HG03045 (cell line): ENCODE data around the gene PDE1C.

Source experiments
- ATAC-seq: cut with Tn5 transposase; IDR thresholded peaks from one replicate; pipeline ENCODE4 v1.9.1; 2021; ENCODE audit warnings: mild to moderate bottlenecking, moderate library complexity; ENCODE audit not compliant: unreplicated experiment

PDE1C gene

DNA sequence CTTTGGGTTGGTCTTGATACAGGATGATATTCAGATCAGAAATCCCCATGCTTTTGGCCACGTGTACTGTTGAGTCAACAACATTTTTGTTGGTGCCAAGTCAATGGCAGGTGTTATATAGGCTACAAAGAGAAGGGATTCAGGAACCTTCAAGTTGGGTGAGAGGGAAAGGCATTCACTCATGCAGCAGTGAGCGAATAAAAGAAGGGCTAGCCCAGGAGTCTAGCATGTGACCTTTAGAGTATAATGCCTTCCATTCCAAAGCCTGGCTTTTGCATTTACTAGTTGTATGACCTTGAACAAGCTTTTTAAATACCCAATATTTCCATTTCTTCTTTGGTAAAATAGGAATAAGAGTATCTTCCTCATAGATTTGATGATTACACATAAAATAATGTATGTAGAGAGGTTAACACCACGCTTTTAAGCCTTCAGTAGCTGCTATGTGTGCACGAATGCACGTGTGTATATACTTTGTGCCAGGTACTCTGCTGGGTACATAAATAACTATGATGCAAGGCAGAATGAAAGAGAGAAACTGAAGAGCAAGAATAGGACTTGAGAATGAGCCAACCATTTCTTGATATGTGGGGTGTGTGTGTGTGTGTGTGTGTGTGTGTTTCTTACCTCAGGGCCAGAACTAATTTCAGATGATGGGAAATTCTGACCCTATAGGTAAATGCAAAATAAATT lies 163.6 kb downstream of the PDE1C start:
- no peak for ATAC-seq

DNA sequence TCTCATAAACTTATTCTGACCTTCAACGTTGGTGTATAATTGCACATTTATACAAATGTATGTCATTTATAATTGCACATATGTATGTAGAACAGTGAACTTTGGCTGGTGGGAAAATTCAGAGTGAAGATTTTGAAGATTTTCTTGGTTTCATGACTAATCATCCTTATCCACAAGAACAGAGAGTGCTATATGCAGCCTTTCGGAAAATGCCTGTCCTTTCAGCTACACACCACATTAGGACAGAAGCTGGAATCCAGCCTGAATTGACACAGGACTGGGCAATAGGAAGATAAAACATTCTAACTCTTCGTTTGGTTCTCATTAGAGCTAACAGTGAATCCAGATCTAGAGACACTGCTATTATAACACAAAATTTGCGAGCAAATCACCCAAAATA lies 166.2 kb downstream of the PDE1C start:
- no peak for ATAC-seq

DNA sequence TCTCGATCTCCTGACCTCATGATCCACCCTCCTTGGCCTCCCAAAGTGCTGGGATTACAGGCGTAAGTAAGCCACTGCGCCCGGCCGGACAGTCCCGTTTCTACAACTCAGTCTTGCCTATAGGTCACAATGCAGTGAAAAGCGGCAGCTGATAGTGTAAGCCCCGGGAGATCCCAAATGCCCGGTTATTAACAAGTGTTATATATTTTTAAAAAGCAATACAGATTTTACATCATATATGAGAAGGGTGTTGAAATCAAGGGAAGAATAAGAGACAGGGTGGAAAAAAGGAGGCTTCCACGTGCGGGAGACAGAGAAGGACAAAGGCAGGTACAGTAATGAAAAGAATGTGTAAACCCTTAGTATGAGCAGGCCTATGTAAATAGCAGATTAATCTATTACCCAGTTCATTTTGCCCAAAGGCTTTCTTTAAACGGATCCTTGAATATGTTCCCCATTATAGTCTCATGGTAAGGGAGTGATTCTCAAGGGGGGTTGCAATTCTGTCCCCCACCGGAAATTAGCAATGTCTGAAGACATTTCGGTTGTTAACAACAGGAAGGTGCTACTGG lies 170.8 kb downstream of the PDE1C start:
- ATAC-seq: no peak

GRCh38 chr7:31896925-31897324 lies 173.3 kb downstream of the PDE1C start:
- no peak for ATAC-seq

DNA sequence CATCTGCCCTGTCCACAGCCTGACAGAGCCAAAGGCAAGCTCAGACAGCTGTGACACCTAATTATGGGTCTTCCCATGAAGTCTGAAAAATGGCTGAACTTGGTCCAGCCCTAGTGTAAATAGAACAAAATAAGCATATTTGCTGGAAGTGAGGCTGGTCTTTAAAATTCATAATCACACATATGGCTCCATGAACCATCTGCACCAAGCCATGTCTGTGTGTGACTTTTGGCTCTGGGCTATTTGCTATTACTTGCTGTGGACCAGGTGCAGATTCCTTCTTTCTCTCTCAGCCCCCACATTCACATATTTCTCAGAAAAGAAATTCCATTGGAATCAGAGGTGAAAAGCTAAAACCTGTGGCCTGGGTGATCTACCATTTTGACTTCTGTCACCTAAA lies 175.9 kb downstream of the PDE1C start:
- ATAC-seq: no peak

DNA sequence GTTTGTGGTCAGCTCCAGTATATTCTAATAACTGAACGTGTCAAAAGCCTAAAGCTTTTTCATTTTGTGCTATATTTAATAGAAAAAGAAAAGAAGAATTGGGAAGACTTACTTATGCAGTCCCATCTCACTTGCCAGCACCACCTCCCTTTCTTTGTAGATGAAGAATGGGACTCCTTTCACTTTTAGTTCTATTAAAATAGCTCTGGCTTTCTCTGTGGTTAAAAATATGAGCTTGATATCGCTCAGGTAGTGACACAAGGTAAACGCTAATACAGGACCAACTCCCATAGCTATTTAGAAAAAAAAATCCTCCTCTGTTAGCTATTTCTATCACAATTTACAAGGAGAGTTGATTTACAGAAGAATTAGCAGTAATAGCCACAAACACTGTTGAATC lies 176.8 kb downstream of the PDE1C start:
- no peak for ATAC-seq

- peak; percentile 77 for ATAC-seq
Observed at GRCh38 chr7:31892099-31892829, 177.9 kb downstream of the PDE1C start.

DNA sequence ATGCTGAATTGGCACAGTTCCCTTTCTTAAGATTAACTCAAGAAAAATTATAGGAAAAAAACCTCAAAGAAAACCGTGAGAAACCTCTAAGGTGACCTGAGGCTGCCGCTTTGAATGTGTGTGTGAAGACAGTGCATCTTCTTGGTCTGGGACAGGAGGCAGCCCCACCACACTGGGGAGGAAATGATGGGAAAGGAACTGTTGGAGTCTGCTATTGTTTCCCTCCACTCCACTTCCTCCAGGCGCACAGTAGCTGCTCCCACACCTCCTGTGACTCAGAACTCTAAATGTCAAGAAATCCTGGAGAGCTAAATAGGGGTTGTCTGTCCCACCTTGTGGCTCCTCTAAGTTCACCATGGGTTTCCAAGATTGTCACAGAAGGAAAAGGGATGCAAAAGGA lies 179.4 kb downstream of the PDE1C start:
- ATAC-seq: no peak

DNA sequence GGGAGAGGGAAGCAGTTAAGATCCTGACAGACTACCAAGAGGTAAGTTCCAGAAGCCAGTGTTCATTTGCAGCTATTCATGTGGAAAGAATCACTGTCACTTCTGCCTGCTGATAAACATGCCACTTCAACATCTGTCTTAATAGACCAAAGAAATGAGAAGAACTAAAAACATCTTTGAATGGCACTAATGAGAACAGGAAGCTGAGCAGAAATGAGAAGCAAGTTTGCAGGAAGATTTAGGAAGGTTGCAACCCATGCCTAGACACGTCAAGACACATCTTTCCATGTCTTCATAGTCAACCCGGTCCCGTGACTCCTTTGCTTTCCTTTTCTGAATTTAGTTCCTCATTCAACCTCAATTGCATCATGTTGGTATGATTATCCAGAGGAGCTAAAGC lies 180.0 kb downstream of the PDE1C start:
- ATAC-seq: no peak

- ATAC-seq: no peak
Observed at GRCh38 chr7:31887006-31887405, 183.2 kb downstream of the PDE1C start.

DNA sequence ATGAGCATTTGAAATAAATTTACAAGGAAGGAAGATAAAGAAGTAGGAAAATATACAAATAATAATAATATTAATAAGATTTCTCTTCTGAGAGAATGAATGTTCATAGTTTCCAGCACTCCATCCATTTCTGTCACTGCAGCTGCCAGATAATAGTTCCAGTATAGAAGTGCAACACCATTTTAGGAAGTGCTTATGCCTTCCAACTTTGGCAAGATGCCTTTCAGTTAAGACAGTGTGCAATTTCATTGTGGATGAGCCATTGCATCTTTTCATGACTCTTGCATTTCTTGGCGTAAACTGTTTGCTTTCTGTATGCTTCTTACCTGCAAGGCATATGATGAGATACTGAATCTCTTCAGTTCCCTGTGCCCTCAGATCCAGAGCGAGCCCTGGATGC lies 185.0 kb downstream of the PDE1C start:
- no peak for ATAC-seq

DNA sequence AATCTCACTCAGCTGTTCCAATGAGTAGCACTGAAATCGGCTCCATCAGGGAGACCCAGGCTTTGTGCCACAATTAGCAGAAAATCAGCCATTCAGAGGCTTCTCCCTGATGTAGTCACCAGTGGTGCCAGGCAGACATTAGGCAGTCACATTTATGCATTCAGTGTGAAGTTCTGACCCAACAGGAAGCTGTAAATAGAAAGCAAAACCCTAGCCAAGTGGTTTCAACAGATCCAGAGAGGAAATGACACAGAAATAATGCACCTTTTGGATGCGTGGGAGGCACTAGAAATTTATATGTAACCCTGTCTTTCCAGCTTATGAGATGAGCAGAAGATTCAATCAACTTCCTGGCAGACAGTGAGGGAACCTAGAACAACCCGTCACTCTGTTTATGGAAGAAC lies 186.4 kb downstream of the PDE1C start:
- ATAC-seq: no peak

DNA sequence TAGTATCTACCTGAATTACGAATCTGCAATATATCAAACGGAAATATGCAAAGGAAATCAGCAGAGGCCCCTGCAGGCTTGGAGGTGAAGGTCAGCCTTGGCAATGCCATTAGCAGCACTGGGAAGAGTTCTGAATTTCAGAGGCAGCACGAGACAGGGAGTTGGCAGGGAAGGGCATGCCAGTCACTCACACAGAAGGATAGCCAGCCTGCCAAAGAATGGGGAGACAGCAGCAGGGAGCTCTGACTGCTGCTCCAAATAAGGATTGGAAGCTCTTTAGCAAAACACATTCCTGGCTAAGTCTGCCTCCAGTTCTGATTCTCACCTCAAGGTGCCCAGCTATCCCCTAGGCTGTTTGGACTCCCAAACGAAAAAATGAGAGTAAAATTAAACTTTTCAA lies 188.0 kb downstream of the PDE1C start:
- ATAC-seq: no peak

- no peak for ATAC-seq
Observed at GRCh38 chr7:31878875-31879274, 191.3 kb downstream of the PDE1C start.

DNA sequence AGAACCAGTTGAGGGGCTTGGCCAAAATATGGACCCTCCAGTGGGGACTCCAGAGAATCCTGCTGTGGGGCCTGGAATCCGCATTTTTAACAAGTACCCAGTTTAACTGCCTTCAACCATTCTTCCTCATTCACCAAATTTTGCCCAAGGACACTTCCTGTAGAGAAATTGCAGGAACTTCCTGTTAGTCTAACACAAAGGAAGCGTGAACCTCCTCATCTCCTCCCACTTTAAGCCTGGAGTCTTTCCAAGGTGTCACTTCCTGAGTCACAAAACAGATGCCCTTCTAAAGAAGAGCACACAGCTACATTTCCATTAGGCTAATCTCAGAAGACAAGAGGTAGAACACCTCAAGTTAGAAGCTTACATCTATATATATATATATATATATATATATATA lies 194.8 kb downstream of the PDE1C start:
- no peak for ATAC-seq

- no peak for ATAC-seq
Observed at GRCh38 chr7:31874631-31875386, 195.4 kb downstream of the PDE1C start.

DNA sequence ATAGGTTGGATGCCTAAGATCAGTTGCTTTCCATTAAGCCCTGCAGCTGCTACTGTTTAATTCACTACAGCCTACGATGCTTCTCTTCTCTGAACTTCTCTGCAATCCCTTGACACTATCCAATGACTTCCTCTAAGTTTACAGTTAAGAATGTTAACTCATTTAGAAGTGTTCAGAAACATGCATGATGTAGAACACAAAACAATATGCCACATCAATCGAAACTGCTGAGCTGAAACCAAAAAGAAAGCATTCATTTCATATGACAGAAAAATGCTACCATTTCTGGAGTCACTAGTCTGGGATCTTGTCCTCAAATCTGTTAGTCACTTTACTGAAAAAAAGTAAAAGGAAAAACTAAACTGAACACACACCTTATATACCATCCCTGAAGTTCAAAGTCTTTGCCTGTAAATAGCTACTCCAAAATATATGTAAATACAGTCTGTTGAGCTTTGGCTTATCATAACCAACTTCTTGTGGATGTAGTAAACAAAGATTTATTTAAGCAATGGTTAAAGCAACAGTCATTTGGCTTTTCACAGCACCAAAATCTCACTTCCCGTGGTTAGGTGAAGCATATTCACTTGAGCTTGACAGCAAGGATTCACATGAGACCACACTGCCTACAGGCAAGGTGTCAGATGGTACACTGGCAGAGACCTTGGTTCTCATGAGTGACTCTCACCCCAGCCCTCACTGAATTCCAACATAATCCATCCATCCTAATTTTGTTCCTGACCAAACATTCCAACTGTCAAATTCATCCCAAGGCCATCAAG lies 196.2 kb downstream of the PDE1C start:
- no peak for ATAC-seq

GRCh38 chr7:31872545-31873370 lies 197.4 kb downstream of the PDE1C start:
- no peak for ATAC-seq

DNA sequence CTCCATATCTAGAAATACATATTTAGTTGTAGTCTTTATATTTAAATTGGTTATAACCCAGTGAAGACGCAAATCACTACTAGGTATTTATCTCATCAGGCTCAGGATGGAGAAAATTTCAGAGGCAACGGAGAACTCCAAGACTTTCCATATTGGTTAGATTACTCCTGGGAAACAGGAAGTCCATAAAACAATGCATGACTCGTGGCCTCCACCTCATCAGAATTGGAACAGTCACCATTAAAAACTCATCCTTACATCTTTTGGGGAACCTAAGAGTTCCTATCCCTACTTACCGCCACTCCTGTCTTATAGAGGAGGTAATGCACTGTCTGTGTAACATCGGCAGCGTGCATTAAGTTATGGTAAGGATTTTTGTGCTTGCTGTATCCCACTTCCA lies 205.6 kb downstream of the PDE1C start:
- ATAC-seq: no peak

- no peak for ATAC-seq
Observed at GRCh38 chr7:31860925-31861324, 209.3 kb downstream of the PDE1C start.
